ENCODE measurements around the gene PRKD2. TPM values are rescaled to one million over a fixed set of nuclear protein-coding genes. Genes with fewer than 3 reads are reported as not detected.

Gene PRKD2
- total and polyA plus RNA-seq, 2 experiments from 2014 or later = 15.6 to 37.9 TPM

DNA sequence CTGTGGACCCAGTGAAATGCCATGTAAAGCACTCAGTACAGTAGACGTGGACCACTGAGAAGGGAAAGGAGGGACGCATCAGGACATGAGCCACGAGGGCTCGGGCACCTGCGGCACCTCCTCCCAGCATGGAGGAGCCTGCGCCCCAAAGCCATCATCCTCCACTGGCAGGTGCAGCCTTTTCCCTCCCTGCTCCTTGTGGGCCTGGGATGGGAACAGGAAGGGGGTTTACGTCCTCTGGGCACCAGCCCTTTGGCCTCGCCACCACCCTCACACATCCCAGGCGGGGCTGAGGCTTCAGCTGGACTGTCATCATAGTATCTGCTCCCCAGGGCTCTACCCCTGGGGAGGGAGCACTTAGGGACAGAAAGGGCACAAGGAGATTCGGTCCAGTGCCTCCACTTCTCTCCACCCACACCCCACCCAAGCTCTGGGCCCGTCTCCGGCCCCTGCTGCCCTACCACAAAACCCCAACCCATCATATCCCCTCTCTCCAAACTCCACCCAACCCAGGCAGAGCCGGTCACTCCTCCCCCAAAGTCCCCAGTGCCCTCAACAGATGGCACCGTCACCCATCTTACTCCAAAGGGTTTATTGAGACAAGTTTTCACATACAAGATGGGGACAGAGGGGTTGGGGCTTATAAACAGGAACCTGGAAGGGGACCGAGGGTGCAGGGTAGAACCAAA lies 2.2 kb upstream of the PRKD2 start:
- no peaks in the 10 kb centered on the region for H3K9me3 ChIP-seq (ENCODE audit: low read depth)
- H4K20me1 ChIP-seq (ENCODE audit: insufficient read depth, poor library complexity, severe bottlenecking) = no peaks in the 10 kb centered on the region
- no peak for DNase-seq (ENCODE audit: low spot score)
- peaks cover 7% of the 10 kb centered on the region for H3K4me1 ChIP-seq (ENCODE audit: insufficient read depth)
- TF ChIP-seq EZH2 (IDR thresholded peaks at IDR 0.05; ENCODE audit: borderline replicate concordance) = no peak
- TF ChIP-seq, protein P1, sequence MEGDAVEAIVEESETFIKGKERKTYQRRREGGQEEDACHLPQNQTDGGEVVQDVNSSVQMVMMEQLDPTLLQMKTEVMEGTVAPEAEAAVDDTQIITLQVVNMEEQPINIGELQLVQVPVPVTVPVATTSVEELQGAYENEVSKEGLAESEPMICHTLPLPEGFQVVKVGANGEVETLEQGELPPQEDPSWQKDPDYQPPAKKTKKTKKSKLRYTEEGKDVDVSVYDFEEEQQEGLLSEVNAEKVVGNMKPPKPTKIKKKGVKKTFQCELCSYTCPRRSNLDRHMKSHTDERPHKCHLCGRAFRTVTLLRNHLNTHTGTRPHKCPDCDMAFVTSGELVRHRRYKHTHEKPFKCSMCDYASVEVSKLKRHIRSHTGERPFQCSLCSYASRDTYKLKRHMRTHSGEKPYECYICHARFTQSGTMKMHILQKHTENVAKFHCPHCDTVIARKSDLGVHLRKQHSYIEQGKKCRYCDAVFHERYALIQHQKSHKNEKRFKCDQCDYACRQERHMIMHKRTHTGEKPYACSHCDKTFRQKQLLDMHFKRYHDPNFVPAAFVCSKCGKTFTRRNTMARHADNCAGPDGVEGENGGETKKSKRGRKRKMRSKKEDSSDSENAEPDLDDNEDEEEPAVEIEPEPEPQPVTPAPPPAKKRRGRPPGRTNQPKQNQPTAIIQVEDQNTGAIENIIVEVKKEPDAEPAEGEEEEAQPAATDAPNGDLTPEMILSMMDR (IDR thresholded peaks at IDR 0.05; ENCODE audit: poor library complexity) = no peak
- no peak for TF ChIP-seq EZH2phosphoT487 (IDR thresholded peaks at IDR 0.05; ENCODE audit: low read depth, severe bottlenecking, unreplicated experiment)
- H3K27me3 ChIP-seq = no peaks in the 10 kb centered on the region
- H2AFZ ChIP-seq = no peak overlapping the region
- no peaks in the 10 kb centered on the region for H3K36me3 ChIP-seq (replicated peaks; ENCODE audit: insufficient read depth, low read depth)
- peaks cover 26% of the 10 kb centered on the region for H3K79me2 ChIP-seq
- no peak overlapping the region for H3K4me2 ChIP-seq
- no peak overlapping the region for H3K27ac ChIP-seq
- H3K9me2 ChIP-seq (replicated peaks; ENCODE audit: insufficient read depth) = no peaks in the 10 kb centered on the region
- WGBS (ENCODE audit: low lambda C conversion rate, missing lambda C conversion rate) = 83% methylated on average over 15 of the region's 15 CpGs
- no peak overlapping the region for H3K4me3 ChIP-seq

DNA sequence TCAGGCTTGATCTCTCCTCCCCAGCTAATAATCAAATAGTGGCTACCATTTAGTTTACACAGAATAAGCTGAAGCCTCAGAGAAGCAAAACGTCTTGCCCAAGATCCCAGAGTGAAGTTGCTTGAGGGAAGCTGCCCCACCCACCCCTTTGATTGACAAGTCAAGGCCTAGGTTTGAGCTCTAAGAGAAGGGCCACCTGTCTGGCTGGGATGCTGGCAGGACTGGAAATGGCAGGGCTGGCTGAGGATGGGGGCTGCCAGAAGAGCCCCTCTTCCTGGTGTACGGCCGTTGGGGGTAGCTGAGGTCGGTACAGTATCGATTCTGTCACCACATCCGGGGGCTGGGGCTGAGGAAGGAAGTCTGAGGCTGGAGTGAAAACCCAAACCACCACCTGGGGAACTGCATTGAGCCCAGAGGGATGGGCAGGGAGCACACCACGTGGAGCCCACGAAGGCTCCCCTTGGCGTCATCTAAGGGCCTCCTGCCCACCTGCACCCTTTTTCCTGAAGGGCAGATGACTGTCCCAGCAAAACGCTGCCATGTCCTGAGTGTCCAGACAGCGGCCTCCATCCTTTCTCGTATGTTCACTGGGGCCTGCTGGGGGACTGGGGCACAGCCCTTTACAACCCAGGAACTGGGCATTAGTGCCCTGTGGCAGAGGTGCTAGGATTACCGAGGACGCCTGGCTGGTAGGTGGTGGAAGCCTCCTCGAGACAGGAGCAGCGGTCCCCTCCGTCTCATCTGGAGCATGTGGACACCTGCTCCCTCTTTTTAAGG lies 1.4 kb upstream of the PRKD2 start:
- Histone ChIP-seq H3K4me3 (no peak overlapping the region), H3K27ac (peak overlapping the region; percentile 95), H3K4me1 (ENCODE audit: insufficient read depth) (peaks cover 11% of the 10 kb centered on the region), H4K20me1 (ENCODE audit: insufficient read depth, poor library complexity, severe bottlenecking) (no peaks in the 10 kb centered on the region), H3K9me2 (replicated peaks; ENCODE audit: insufficient read depth) (no peaks in the 10 kb centered on the region), H3K27me3 (no peaks in the 10 kb centered on the region), H3K9me3 (ENCODE audit: low read depth) (no peaks in the 10 kb centered on the region), H3K79me2 (peaks cover 33% of the 10 kb centered on the region), H2AFZ (no peak overlapping the region), H3K4me2 (peak overlapping the region; percentile 90), H3K36me3 (replicated peaks; ENCODE audit: insufficient read depth, low read depth) (no peaks in the 10 kb centered on the region)
- TF ChIP-seq EZH2 (IDR thresholded peaks at IDR 0.05; ENCODE audit: borderline replicate concordance) (no peak), EZH2phosphoT487 (IDR thresholded peaks at IDR 0.05; ENCODE audit: low read depth, severe bottlenecking, unreplicated experiment) (no peak)
- TF ChIP-seq, protein P1 (IDR thresholded peaks at IDR 0.05; ENCODE audit: poor library complexity) = no peak
- peak; percentile 50 for DNase-seq (ENCODE audit: low spot score)
- WGBS (ENCODE audit: low lambda C conversion rate, missing lambda C conversion rate) = 85% methylated on average over 17 of the region's 17 CpGs

DNA sequence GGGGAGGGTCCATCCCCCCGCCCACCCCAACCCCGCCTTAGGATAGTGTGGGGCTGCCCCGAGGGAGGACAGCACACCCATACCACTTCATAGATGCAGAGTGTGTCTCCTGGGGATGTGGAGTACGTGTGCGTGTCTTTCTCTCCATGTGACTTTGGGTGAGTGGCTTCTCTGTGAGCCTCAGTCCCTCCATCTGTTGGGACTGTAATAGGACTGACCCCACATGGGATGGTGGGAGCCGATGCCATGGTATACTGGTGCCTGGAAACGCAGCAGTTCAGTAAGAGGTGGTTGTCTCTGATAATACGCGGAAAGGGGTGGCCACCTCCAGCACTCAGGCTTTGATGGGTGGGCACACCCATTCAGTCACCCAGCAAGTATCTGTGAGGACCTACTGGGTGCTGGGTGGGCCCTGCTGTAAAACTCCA lies 816 bp upstream of the PRKD2 start:
- Histone ChIP-seq H3K79me2 (peaks cover 38% of the 10 kb centered on the region), H3K4me1 (ENCODE audit: insufficient read depth) (peaks cover 11% of the 10 kb centered on the region), H2AFZ (no peak overlapping the region), H4K20me1 (ENCODE audit: insufficient read depth, poor library complexity, severe bottlenecking) (no peaks in the 10 kb centered on the region), H3K27ac (peak overlapping the region; percentile 95), H3K9me2 (replicated peaks; ENCODE audit: insufficient read depth) (no peaks in the 10 kb centered on the region), H3K4me3 (no peak overlapping the region), H3K4me2 (peak overlapping the region; percentile 90), H3K36me3 (replicated peaks; ENCODE audit: insufficient read depth, low read depth) (no peaks in the 10 kb centered on the region), H3K27me3 (no peaks in the 10 kb centered on the region), H3K9me3 (ENCODE audit: low read depth) (no peaks in the 10 kb centered on the region)
- no peak for TF ChIP-seq EZH2 (IDR thresholded peaks at IDR 0.05; ENCODE audit: borderline replicate concordance)
- no peak for TF ChIP-seq EZH2phosphoT487 (IDR thresholded peaks at IDR 0.05; ENCODE audit: low read depth, severe bottlenecking, unreplicated experiment)
- TF ChIP-seq, protein P1 (IDR thresholded peaks at IDR 0.05; ENCODE audit: poor library complexity) = no peak
- 40% methylated on average over 9 of the region's 9 CpGs for WGBS (ENCODE audit: low lambda C conversion rate, missing lambda C conversion rate)
- no peak for DNase-seq (ENCODE audit: low spot score)
